ENCODE results near the gene SOAT2.
"Not testable (repeated sequence)": the region's sequence is repeated elsewhere in the genome, so short reads cannot be mapped to it uniquely, and the experiment has no call there.

The SOAT2 gene

GRCh38 chr12:53159195-53159839, 56.0 kb downstream of the SOAT2 start:
- peak; percentile 63 for DNase-seq

GRCh38 chr12:53160000-53160399, 56.7 kb downstream of the SOAT2 start:
- no peak for DNase-seq

- DNase-seq = no peak
Observed at GRCh38 chr12:53160673-53161072, 57.4 kb downstream of the SOAT2 start.

- no peak for DNase-seq
Observed at GRCh38 chr12:53161119-53161911, 58.0 kb downstream of the SOAT2 start.

GRCh38 chr12:53163008-53163407, 59.7 kb downstream of the SOAT2 start:
- DNase-seq = not testable (repeated sequence)

- DNase-seq = no peak
Observed at GRCh38 chr12:53166837-53167236, 63.6 kb downstream of the SOAT2 start.

- DNase-seq = no peak
Observed at GRCh38 chr12:53169644-53170043, 66.4 kb downstream of the SOAT2 start.

DNA sequence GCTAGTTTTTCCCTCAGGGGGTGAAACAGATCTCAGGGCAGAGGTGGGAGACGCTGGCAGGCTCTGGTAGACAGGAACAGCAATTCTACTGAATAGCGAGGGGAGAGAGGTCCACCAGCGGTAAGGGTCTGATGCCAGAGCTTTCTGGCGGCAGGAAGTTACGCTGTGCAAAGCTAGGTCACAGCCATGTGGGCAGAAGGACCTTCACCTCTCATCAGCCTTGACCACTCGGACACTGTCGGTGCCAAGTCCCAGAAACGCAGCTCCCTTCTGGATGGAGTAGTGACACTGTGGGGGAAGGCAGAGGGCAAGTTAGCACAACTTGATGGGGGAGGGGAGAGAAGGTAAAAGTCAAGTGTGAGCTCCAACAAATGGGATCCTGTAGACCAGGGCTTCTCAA, 66.9 kb downstream of the SOAT2 start:
- no peak for DNase-seq

- DNase-seq = no peak
Observed at GRCh38 chr12:53170876-53171724, 67.8 kb downstream of the SOAT2 start.

- no peak for DNase-seq
Observed at GRCh38 chr12:53171725-53172329, 68.5 kb downstream of the SOAT2 start.

- no peak for DNase-seq
Observed at GRCh38 chr12:53172352-53172751, 69.1 kb downstream of the SOAT2 start.

DNA sequence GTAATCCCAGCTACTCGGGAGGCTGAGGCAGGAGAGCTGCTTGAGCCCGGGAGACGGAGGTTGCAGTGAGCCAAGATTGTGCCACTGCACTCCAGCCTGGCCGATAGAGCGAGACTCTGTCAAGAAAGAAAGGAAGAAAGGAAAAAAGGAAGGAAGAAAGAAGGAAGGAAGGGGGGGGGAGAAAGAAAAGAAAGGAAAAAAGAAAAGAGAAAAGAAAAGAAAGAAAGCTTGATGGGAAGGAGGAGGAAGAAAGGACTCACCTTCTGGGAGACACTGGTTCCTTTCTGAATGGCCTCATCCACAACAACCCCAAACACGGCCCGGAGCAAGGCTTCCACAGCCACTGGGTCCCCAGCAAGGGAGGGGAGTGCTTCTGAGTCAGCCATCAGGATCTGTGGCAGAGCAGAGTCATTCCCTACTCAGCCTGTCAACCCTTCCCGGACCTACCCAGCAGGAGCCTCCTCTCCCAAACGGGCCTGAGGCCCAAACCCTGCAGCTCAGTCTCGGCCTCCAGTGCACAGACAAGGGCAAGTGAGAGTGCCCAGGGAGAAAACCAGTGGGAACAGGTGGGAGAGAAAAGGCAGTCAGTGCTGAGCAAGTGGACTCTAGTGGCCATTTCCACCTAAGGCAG, 69.9 kb downstream of the SOAT2 start:
- no peak for DNase-seq

Measured in NCI-H187 treated with DMSO at 0.1 percent for 48 hours (cell line).